ENCODE results near the gene SYT6.

Gene SYT6

GRCh38 chr1:114154146-114154962 is 685 bp upstream of the SYT6 start:
- DNase-seq = no peak

- no peak for DNase-seq
Measured at GRCh38 chr1:114152508-114153260, 985 bp downstream of the SYT6 start.

GRCh38 chr1:114152089-114152507 is 1.6 kb downstream of the SYT6 start:
- DNase-seq = no peak

- no peak for DNase-seq
Measured at GRCh38 chr1:114150016-114150415, 3.7 kb downstream of the SYT6 start.

GRCh38 chr1:114149211-114149610 is 4.5 kb downstream of the SYT6 start:
- DNase-seq = no peak

- no peak for DNase-seq
Measured at GRCh38 chr1:114145504-114146151, 8.0 kb downstream of the SYT6 start.

GRCh38 chr1:114144016-114144415 is 9.7 kb downstream of the SYT6 start:
- DNase-seq = no peak

- no peak for DNase-seq
Measured at GRCh38 chr1:114139540-114139939, 14.1 kb downstream of the SYT6 start.

- no peak for DNase-seq
Measured at GRCh38 chr1:114137497-114137896, 16.2 kb downstream of the SYT6 start.

- DNase-seq = no peak
Measured at GRCh38 chr1:114135786-114136185, 17.9 kb downstream of the SYT6 start.

- DNase-seq = no peak
Measured at GRCh38 chr1:114134518-114134917, 19.2 kb downstream of the SYT6 start.

GRCh38 chr1:114133129-114133528 is 20.5 kb downstream of the SYT6 start:
- DNase-seq = no peak

- no peak for DNase-seq
Measured at GRCh38 chr1:114131526-114132220, 22.0 kb downstream of the SYT6 start.

- DNase-seq = no peak
Measured at GRCh38 chr1:114130846-114131525, 22.7 kb downstream of the SYT6 start.

- no peak for DNase-seq
Measured at GRCh38 chr1:114130213-114130612, 23.5 kb downstream of the SYT6 start.

- no peak for DNase-seq
Measured at GRCh38 chr1:114128293-114128692, 25.4 kb downstream of the SYT6 start.

GRCh38 chr1:114126261-114127095 is 27.2 kb downstream of the SYT6 start:
- no peak for DNase-seq

GRCh38 chr1:114124644-114125043 is 29.0 kb downstream of the SYT6 start:
- DNase-seq = no peak

GRCh38 chr1:114122941-114123618 is 30.6 kb downstream of the SYT6 start:
- no peak for DNase-seq

GRCh38 chr1:114118351-114118990 is 35.2 kb downstream of the SYT6 start:
- DNase-seq = no peak

All from activated CD4-positive, alpha-beta T cell treated with anti-CD3 and anti-CD28 coated beads for 1 hour (primary cell).